ENCODE measurements around the gene CCBE1.

Gene CCBE1

DNA sequence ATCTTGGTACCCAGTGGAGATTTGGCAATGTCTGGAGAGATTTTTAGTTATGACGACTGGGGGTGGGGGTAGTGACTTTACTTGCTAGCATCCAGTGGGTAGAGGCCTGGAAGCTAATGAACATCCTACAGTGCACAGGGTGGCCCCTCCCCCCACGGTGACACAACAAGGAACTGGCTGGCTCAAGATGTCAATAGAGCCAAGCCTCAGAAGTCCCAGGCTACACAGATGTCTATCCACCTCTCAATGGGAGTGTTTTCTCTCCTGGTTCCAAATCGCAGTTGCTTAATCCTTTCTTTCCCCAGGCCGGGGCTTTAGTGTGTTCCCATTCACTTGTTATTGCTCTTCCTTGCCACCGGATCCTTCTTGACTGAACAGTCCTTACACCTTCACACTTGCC lies 9.3 kb upstream of the CCBE1 start:
- no peak for DNase-seq (ENCODE audit: low read depth)
- TF ChIP-seq CTCF (IDR thresholded peaks at IDR 0.05; ENCODE audit: insufficient read depth, low read depth, low read length, missing control alignments), result no peak
- H3K4me3 ChIP-seq (ENCODE audit: low read depth, low read length), result no peak overlapping the region

- TF ChIP-seq CTCF (IDR thresholded peaks at IDR 0.05; ENCODE audit: insufficient read depth, low read depth, low read length, missing control alignments), result no peak
- no peak overlapping the region for H3K4me3 ChIP-seq (ENCODE audit: low read depth, low read length)
- DNase-seq (ENCODE audit: low read depth), result no peak
Measured at GRCh38 chr18:59705145-59705544, 7.9 kb upstream of the CCBE1 start.

DNA sequence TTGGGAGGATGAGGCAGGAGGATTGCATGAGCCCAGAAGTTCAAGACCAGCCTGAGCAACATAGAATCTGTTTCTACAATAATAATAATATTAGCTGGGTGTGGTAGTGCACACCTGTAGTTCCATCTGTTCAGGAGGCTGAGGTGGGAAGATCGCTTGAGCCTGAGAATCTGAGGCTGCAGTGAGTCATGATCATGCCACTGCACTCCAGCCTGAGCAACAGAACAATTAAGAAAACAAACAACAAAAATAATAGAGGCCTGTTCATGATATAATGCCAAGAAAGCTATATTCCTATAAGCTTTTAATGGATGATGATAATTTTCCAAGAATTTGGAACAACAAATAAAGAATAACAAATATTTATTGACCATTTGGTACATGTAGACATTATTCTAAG lies 6.9 kb upstream of the CCBE1 start:
- H3K4me3 ChIP-seq (ENCODE audit: low read depth, low read length), result no peak overlapping the region
- no peak for TF ChIP-seq CTCF (IDR thresholded peaks at IDR 0.05; ENCODE audit: insufficient read depth, low read depth, low read length, missing control alignments)
- no peak for DNase-seq (ENCODE audit: low read depth)

GRCh38 chr18:59701272-59701671 lies 4.0 kb upstream of the CCBE1 start:
- no peak for TF ChIP-seq CTCF (IDR thresholded peaks at IDR 0.05; ENCODE audit: insufficient read depth, low read depth, low read length, missing control alignments)
- DNase-seq (ENCODE audit: low read depth), result no peak
- no peak overlapping the region for H3K4me3 ChIP-seq (ENCODE audit: low read depth, low read length)

DNA sequence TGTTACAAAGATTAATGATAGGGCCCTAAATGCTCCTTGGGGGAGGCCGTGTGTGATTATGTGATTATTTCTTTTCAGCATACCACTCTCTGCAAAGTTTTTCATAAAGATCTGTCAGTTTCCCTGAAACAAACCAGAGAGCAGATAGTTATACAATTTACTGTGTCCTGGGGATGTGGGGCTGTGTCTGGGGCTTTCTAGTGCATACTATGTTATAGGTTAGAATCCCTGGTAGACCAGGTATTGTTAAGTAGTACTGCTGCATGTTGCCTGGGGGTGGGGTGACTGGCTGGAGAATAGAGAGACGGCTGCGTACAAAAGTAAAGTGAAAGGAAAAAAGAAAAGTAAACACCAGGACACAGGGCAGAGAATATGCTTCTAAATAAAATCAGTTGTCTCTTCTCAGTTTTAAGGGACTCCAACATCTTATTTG lies 3.3 kb upstream of the CCBE1 start:
- H3K4me3 ChIP-seq (ENCODE audit: low read depth, low read length), result no peak overlapping the region
- no peak for TF ChIP-seq CTCF (IDR thresholded peaks at IDR 0.05; ENCODE audit: insufficient read depth, low read depth, low read length, missing control alignments)
- no peak for DNase-seq (ENCODE audit: low read depth)

GRCh38 chr18:59699750-59700534 lies 2.7 kb upstream of the CCBE1 start:
- TF ChIP-seq CTCF (IDR thresholded peaks at IDR 0.05; ENCODE audit: insufficient read depth, low read depth, low read length, missing control alignments), result no peak
- DNase-seq (ENCODE audit: low read depth), result no peak

DNA sequence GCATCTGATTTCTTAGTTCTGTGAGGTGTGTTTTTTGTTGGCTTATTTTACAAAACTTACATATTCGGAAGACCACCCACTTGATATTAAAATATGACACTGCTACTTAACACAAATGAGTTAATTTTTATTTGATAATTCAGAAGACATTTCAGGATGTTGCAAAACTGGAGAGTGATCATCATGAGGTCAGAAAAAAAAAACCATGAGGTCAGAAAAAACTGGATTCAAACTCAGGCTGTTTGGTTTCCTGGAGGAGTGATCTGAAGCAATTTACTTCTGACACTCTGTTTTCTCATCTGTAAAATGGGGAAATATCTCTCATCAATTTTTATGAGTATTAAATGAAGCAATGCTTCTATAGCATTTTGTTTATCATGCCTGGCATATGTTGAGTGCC lies 1.8 kb upstream of the CCBE1 start:
- no peak for TF ChIP-seq CTCF (IDR thresholded peaks at IDR 0.05; ENCODE audit: insufficient read depth, low read depth, low read length, missing control alignments)
- no peak overlapping the region for H3K4me3 ChIP-seq (ENCODE audit: low read depth, low read length)
- DNase-seq (ENCODE audit: low read depth), result no peak

More at GRCh38 chr18:59699750-59700534, 2.7 kb upstream of the CCBE1 start:
- no peak overlapping the region for H3K4me3 ChIP-seq (ENCODE audit: low read depth, low read length)

Data from GM12865 (cell line).